HEK293 (cell line): ENCODE data around the gene PARD3B.

ENCODE experiments used
- CTCF ChIA-PET: fragments of 350-600 bp; formaldehyde crosslinking; extraction: SDS; loops from one replicate; lab custom pipeline; 2021; ENCODE audit warnings: antibody characterized with exemption; lab: Yijun Ruan, JAX
- POLR2A ChIA-PET: fragments of 300-600 bp; formaldehyde crosslinking; extraction: SDS; loops from one replicate; lab custom pipeline; 2020; ENCODE audit warnings: antibody characterized with exemption, inconsistent platforms; lab: Yijun Ruan, JAX
- H3K27ac ChIP-seq: fragments of 200-500 bp; sonication (Bioruptor generic); 2 replicates; pipeline ENCODE4 v1.5.1; 2014; ENCODE audit warnings: low read depth, low read length, control low read depth, inconsistent platforms; ENCODE audit errors: extremely low read depth
- H3K36me3 ChIP-seq, 2 experiments: fragments of 200-500 bp in 1 of 2; sonication (Bioruptor generic) in 1 of 2; 1 replicate in 1 of 2; 2 replicates in 1 of 2; pipeline ENCODE4 v1.5.1; 2014 to 2017; ENCODE audit warnings: inconsistent platforms in 2 of 2, low read length in 2 of 2; ENCODE audit not compliant: control insufficient read depth in 2 of 2, insufficient read depth in 1 of 2
- H3K4me1 ChIP-seq: fragments of 200-500 bp; sonication (Bioruptor generic); 2 replicates; pipeline ENCODE4 v1.5.1; 2014; ENCODE audit warnings: mild to moderate bottlenecking, low read length, inconsistent platforms; ENCODE audit not compliant: control insufficient read depth, insufficient read depth
- H3K4me3 ChIP-seq: 2 replicates; pipeline ENCODE4 v1.5.1; 2011; ENCODE audit warnings: low read depth, mild to moderate bottlenecking, control low read depth, low read length, moderate library complexity
- H3K9me3 ChIP-seq: fragments of 200-500 bp; sonication (Bioruptor generic); 2 replicates; pipeline ENCODE4 v1.5.1; 2014; ENCODE audit warnings: low read depth, low read length, inconsistent platforms; ENCODE audit not compliant: control insufficient read depth, insufficient read depth
- BCL11A ChIP-seq: fragments of 450-650 bp; formaldehyde crosslinking; IDR thresholded peaks from 2 replicates; pipeline ENCODE4 v1.5.1; 2016; ENCODE audit warnings: low read depth, missing biosample characterization, missing genetic modification characterization
- BCL6B ChIP-seq: fragments of 450-650 bp; formaldehyde crosslinking; IDR thresholded peaks from 2 replicates; pipeline ENCODE4 v1.5.1; 2017; ENCODE audit warnings: missing biosample characterization, missing genetic modification characterization
- GLIS2 ChIP-seq: fragments of 450-650 bp; formaldehyde crosslinking; IDR thresholded peaks from 2 replicates; pipeline ENCODE4 v1.5.1; 2016; ENCODE audit warnings: missing biosample characterization, missing genetic modification characterization
- HOXA7 ChIP-seq: sonication (generic); formaldehyde crosslinking; IDR thresholded peaks from 2 replicates; pipeline ENCODE4 v1.8.1; 2022; ENCODE audit warnings: missing genetic modification reagents, borderline replicate concordance
- KLF8 ChIP-seq: fragments of 450-650 bp; formaldehyde crosslinking; IDR thresholded peaks from 2 replicates; pipeline ENCODE4 v1.5.1; 2016; ENCODE audit warnings: missing biosample characterization, missing genetic modification characterization
- PRDM1 ChIP-seq: fragments of 450-650 bp; formaldehyde crosslinking; IDR thresholded peaks from 2 replicates; pipeline ENCODE4; 2016; ENCODE audit warnings: missing biosample characterization, missing genetic modification characterization
- TCF7L2 ChIP-seq: IDR thresholded peaks from 2 replicates; pipeline ENCODE4 v1.6.1; 2011; ENCODE audit warnings: low read depth, mild to moderate bottlenecking, inconsistent platforms, low read length, moderate library complexity, borderline replicate concordance
- WT1 ChIP-seq: fragments of 450-650 bp; formaldehyde crosslinking; IDR thresholded peaks from 2 replicates; pipeline ENCODE4 v1.5.1; 2016; ENCODE audit warnings: missing biosample characterization, missing genetic modification characterization
- YY1 ChIP-seq: fragments of 450-650 bp; formaldehyde crosslinking; IDR thresholded peaks from 2 replicates; pipeline ENCODE4 v1.5.1; 2018; ENCODE audit warnings: missing biosample characterization, missing genetic modification characterization
- ZNF132 ChIP-seq: fragments of 450-650 bp; formaldehyde crosslinking; IDR thresholded peaks from 2 replicates; pipeline ENCODE4 v1.5.1; 2017; ENCODE audit warnings: missing biosample characterization, missing genetic modification characterization, borderline replicate concordance
- ZNF2 ChIP-seq: fragments of 450-650 bp; formaldehyde crosslinking; IDR thresholded peaks from 2 replicates; pipeline ENCODE4 v1.5.1; 2016; ENCODE audit warnings: missing biosample characterization, missing genetic modification characterization
- ZNF24 ChIP-seq: fragments of 450-650 bp; formaldehyde crosslinking; IDR thresholded peaks from 2 replicates; pipeline ENCODE4 v1.5.1; 2016; ENCODE audit warnings: missing biosample characterization, missing genetic modification characterization
- ZNF366 ChIP-seq: fragments of 450-650 bp; formaldehyde crosslinking; conservative IDR thresholded peaks from 2 replicates; pipeline ENCODE4 v1.5.1; 2016; ENCODE audit warnings: missing biosample characterization, missing genetic modification characterization
- ZNF37A ChIP-seq: fragments of 450-650 bp; IDR thresholded peaks from 2 replicates; pipeline ENCODE4 v1.5.1; 2018; ENCODE audit warnings: missing biosample characterization, missing genetic modification characterization
- ZNF416 ChIP-seq: fragments of 450-650 bp; formaldehyde crosslinking; IDR thresholded peaks from 2 replicates; pipeline ENCODE4 v1.5.1; 2016; ENCODE audit warnings: missing biosample characterization, missing genetic modification characterization
- ZNF426 ChIP-seq: fragments of 450-650 bp; formaldehyde crosslinking; IDR thresholded peaks from 2 replicates; pipeline ENCODE4 v1.5.1; 2017; ENCODE audit warnings: missing biosample characterization, missing genetic modification characterization, mild to moderate bottlenecking, inconsistent platforms, moderate library complexity
- ZNF645 ChIP-seq: fragments of 450-650 bp; formaldehyde crosslinking; IDR thresholded peaks from 2 replicates; pipeline ENCODE4; 2016; ENCODE audit warnings: missing biosample characterization, missing genetic modification characterization
- ZNF785 ChIP-seq: fragments of 450-650 bp; formaldehyde crosslinking; IDR thresholded peaks from 2 replicates; pipeline ENCODE4 v1.5.1; 2016; ENCODE audit warnings: missing biosample characterization, missing genetic modification characterization
- ZNF830 ChIP-seq: fragments of 450-650 bp; IDR thresholded peaks from 2 replicates; pipeline ENCODE4 v1.5.0; 2018; ENCODE audit warnings: missing biosample characterization, missing genetic modification characterization, low read depth, mild to moderate bottlenecking, moderate library complexity
- TF ChIP-seq, protein P1 (sequence below): fragments of 450-650 bp; formaldehyde crosslinking; IDR thresholded peaks from 2 replicates; pipeline ENCODE4 v1.5.1; 2016; ENCODE audit warnings: missing biosample characterization, missing genetic modification characterization
- TF ChIP-seq, protein P2 (sequence below): fragments of 450-650 bp; formaldehyde crosslinking; IDR thresholded peaks from 2 replicates; pipeline ENCODE4 v1.5.1; 2016; ENCODE audit warnings: missing biosample characterization, missing genetic modification characterization, low read depth
- TF ChIP-seq, protein P3 (sequence below): fragments of 450-650 bp; formaldehyde crosslinking; IDR thresholded peaks from 2 replicates; pipeline ENCODE4 v1.5.1; 2016; ENCODE audit warnings: missing biosample characterization, missing genetic modification characterization
- TF ChIP-seq, protein P4 (sequence below): fragments of 450-650 bp; formaldehyde crosslinking; IDR thresholded peaks from 2 replicates; pipeline ENCODE4 v1.5.1; 2016; ENCODE audit warnings: missing biosample characterization, missing genetic modification characterization

Gene PARD3B

DNA sequence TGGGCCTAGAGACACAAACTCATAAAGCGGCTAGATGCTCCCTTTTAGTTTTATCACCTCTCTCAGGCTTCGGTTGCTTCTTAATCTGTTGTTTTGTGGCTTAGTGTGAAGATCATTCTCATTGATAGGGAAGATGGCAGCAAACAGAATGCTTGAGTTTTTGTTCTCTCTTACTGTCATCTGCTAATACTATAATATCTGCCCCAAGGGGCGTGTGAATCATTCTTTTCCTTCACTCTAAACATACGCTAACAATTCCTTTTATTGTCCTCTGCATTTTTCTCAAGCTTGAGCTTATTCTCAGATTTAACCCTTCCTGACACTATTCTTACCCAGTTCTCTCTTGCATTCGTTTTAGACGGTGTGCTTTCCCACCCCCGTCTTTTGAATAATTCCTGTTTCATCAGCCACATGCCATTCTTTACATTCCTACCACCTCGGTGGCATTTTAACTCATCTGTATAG lies 813.1 kb downstream of the PARD3B start:
- Histone ChIP-seq H3K4me3 (no peak overlapping the region), H3K36me3 (no peaks in the 10 kb centered on the region), H3K27ac (no peak overlapping the region), H3K9me3 (no peaks in the 10 kb centered on the region), H3K4me1 (no peaks in the 10 kb centered on the region)
- ChIA-PET CTCF (interaction anchor here (0.8 to 1.2 kb wide), 2 partner anchors 12 to 1082 kb away, joined by 3 to 4 read pairs; no protein-coding TSS in a partner anchor), POLR2A (no interaction called here)
- TF ChIP-seq ZNF24 (tag by site-specific recombination) (no peak), TCF7L2 (no peak), ZNF366 (tag by site-specific recombination) (no peak)

- Histone ChIP-seq H3K27ac (no peak overlapping the region), H3K9me3 (no peaks in the 10 kb centered on the region), H3K4me3 (no peak overlapping the region), H3K36me3 (no peaks in the 10 kb centered on the region), H3K4me1 (0 out of 2 replicates have a peak, but pooled peaks cover 2% of the 10 kb centered on the region)
- CTCF ChIA-PET = interaction anchor here (0.7 kb wide), 1 partner anchor 15 kb away, joined by 3 read pairs; no protein-coding TSS in a partner anchor
- TF ChIP-seq ZNF426 (tag by site-specific recombination) = no peak
- no peak for TF ChIP-seq BCL11A (tag by site-specific recombination)
- TF ChIP-seq KLF8 = no peak
- TF ChIP-seq GLIS2 = no peak
- TF ChIP-seq, protein P1, sequence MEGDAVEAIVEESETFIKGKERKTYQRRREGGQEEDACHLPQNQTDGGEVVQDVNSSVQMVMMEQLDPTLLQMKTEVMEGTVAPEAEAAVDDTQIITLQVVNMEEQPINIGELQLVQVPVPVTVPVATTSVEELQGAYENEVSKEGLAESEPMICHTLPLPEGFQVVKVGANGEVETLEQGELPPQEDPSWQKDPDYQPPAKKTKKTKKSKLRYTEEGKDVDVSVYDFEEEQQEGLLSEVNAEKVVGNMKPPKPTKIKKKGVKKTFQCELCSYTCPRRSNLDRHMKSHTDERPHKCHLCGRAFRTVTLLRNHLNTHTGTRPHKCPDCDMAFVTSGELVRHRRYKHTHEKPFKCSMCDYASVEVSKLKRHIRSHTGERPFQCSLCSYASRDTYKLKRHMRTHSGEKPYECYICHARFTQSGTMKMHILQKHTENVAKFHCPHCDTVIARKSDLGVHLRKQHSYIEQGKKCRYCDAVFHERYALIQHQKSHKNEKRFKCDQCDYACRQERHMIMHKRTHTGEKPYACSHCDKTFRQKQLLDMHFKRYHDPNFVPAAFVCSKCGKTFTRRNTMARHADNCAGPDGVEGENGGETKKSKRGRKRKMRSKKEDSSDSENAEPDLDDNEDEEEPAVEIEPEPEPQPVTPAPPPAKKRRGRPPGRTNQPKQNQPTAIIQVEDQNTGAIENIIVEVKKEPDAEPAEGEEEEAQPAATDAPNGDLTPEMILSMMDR (tag by site-specific recombination) = no peak
- no peak for TF ChIP-seq WT1
- no peak for TF ChIP-seq HOXA7 (CRISPR knock-in tag)
- TF ChIP-seq, protein P2, sequence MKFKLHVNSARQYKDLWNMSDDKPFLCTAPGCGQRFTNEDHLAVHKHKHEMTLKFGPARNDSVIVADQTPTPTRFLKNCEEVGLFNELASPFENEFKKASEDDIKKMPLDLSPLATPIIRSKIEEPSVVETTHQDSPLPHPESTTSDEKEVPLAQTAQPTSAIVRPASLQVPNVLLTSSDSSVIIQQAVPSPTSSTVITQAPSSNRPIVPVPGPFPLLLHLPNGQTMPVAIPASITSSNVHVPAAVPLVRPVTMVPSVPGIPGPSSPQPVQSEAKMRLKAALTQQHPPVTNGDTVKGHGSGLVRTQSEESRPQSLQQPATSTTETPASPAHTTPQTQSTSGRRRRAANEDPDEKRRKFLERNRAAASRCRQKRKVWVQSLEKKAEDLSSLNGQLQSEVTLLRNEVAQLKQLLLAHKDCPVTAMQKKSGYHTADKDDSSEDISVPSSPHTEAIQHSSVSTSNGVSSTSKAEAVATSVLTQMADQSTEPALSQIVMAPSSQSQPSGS (tag by site-specific recombination) = no peak
- TF ChIP-seq ZNF416 (tag by site-specific recombination) = no peak
- no peak for TF ChIP-seq ZNF785
- TF ChIP-seq ZNF132 (tag by site-specific recombination) = no peak
- TF ChIP-seq ZNF830 (tag by site-specific recombination) = no peak
- no peak for TF ChIP-seq YY1 (tag by site-specific recombination)
- TF ChIP-seq, protein P3, sequence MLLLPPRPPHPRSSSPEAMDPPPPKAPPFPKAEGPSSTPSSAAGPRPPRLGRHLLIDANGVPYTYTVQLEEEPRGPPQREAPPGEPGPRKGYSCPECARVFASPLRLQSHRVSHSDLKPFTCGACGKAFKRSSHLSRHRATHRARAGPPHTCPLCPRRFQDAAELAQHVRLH = no peak
- TF ChIP-seq BCL6B (tag by site-specific recombination) = no peak
- TF ChIP-seq, protein P4, sequence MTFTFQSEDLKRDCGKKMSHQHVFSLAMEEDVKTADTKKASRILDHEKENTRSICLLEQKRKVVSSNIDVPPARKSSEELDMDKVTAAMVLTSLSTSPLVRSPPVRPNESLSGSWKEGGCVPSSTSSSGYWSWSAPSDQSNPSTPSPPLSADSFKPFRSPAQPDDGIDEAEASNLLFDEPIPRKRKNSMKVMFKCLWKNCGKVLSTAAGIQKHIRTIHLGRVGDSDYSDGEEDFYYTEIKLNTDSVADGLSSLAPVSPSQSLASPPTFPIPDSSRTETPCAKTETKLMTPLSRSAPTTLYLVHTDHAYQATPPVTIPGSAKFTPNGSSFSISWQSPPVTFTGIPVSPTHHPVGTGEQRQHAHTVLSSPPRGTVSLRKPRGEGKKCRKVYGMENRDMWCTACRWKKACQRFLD (tag by site-specific recombination) = no peak
- TF ChIP-seq PRDM1 (tag by site-specific recombination) = no peak
- no peak for TF ChIP-seq ZNF2 (tag by site-specific recombination)
- no peak for TF ChIP-seq ZNF645 (tag by site-specific recombination)
- TF ChIP-seq ZNF37A (tag by site-specific recombination) = no peak
- POLR2A ChIA-PET = no interaction called here
Measured at GRCh38 chr2:205361272-205361671, 816.0 kb downstream of the PARD3B start.
